Cardiac muscle cell (in vitro differentiated cells and primary cell): ENCODE results near the gene RFX2. TPM values are rescaled to one million over a fixed set of nuclear protein-coding genes. Genes with fewer than 3 reads are reported as not detected.
A peak's percentile ranks its signal among the peaks of the same experiment; 100 is the strongest.

Experiments
- DNase-seq, 2 donors: peaks; one replicate each; pipeline versions ENCODE4 v3.0.0 to v3.0.0-alpha.2; 2010 to 2017; ENCODE audit warnings: low read depth in 1 of 2, low spot score in 1 of 2
- H3K27ac ChIP-seq: fragments of 200-600 bp; sonication (generic); 2 replicates; pipeline ENCODE4 v1.5.1; 2016
- H3K27me3 ChIP-seq: fragments of 200-600 bp; sonication (generic); 2 replicates; pipeline ENCODE4 v1.6.0; 2016; ENCODE audit warnings: control low read depth
- H3K36me3 ChIP-seq: fragments of 200-600 bp; sonication (generic); 2 replicates; pipeline ENCODE4 v1.5.1; 2016; ENCODE audit warnings: control low read depth
- H3K4me1 ChIP-seq: fragments of 200-600 bp; sonication (generic); 2 replicates; pipeline ENCODE4 v1.8.1; 2017; ENCODE audit warnings: low read depth, mild to moderate bottlenecking, mixed run types
- H3K4me3 ChIP-seq: fragments of 200-600 bp; sonication (generic); 2 replicates; pipeline ENCODE4 v1.5.1; 2016; ENCODE audit warnings: mild to moderate bottlenecking
- H3K9me3 ChIP-seq: fragments of 200-600 bp; sonication (generic); 2 replicates; pipeline ENCODE4 v1.5.1; 2017; ENCODE audit warnings: low read depth, mild to moderate bottlenecking, control low read depth
- polyA plus RNA-seq: library from polyadenylated mRNA; unstranded; fragments of >200 nt; fragmentation: Nextera tagmentation; extraction: Ambion mirVana; gene quantifications from 2 replicates; pipeline ENCODE4 v1.2.1, GENCODE V29; 2016
- total RNA-seq: library from RNA; depleted of rRNA; stranded (reverse); fragments of >200 nt; gene quantifications from 2 replicates; pipeline ENCODE4 v1.2.3, GENCODE V29; 2016
- TF ChIP-seq, protein P1 (sequence below): IDR thresholded peaks from 2 replicates; pipeline ENCODE4 v1.5.1; 2012; ENCODE audit warnings: low read depth, mild to moderate bottlenecking, low read length

RFX2 gene
- total and polyA plus RNA-seq, 2 experiments from 2014 or later = 3.0 to 3.9 TPM

DNA sequence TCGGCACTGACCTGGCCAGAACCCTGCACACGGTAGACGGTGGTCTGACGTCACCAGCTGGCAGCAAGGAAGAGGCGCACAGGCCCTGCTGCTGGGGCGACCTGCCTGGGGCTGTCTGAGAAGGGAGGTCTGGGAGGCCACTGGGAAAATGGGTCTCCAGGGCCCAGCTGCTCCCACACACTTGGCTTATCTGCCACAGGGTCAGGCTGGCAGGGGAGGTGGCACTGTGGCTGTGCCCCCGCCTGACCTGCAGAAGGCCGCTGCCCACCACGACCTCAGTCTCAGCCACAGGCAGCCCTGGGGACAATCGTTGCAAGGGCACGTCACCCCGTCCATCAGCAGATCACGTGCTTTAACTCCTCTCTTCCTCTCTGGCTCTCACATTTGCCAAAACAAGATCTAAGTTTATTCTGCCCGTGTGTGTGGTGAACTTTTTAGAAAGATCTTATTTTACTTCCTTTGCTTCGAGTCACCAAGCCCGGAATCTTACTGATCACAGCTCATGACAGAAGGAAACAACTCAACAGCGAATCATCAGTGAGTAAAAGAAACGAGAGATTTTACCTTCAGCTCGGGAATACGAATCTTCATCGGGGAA is 87.1 kb downstream of the RFX2 start:
- no peak overlapping the region for H3K27ac ChIP-seq
- TF ChIP-seq, protein P1, sequence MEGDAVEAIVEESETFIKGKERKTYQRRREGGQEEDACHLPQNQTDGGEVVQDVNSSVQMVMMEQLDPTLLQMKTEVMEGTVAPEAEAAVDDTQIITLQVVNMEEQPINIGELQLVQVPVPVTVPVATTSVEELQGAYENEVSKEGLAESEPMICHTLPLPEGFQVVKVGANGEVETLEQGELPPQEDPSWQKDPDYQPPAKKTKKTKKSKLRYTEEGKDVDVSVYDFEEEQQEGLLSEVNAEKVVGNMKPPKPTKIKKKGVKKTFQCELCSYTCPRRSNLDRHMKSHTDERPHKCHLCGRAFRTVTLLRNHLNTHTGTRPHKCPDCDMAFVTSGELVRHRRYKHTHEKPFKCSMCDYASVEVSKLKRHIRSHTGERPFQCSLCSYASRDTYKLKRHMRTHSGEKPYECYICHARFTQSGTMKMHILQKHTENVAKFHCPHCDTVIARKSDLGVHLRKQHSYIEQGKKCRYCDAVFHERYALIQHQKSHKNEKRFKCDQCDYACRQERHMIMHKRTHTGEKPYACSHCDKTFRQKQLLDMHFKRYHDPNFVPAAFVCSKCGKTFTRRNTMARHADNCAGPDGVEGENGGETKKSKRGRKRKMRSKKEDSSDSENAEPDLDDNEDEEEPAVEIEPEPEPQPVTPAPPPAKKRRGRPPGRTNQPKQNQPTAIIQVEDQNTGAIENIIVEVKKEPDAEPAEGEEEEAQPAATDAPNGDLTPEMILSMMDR = no peak
- no peaks in the 10 kb centered on the region for H3K36me3 ChIP-seq
- no peaks in the 10 kb centered on the region for H3K27me3 ChIP-seq
- no peaks in the 10 kb centered on the region for H3K9me3 ChIP-seq
- H3K4me3 ChIP-seq = no peak overlapping the region
- peak in 1 of 2 donors; percentile 57 for DNase-seq
- no peaks in the 10 kb centered on the region for H3K4me1 ChIP-seq

DNA sequence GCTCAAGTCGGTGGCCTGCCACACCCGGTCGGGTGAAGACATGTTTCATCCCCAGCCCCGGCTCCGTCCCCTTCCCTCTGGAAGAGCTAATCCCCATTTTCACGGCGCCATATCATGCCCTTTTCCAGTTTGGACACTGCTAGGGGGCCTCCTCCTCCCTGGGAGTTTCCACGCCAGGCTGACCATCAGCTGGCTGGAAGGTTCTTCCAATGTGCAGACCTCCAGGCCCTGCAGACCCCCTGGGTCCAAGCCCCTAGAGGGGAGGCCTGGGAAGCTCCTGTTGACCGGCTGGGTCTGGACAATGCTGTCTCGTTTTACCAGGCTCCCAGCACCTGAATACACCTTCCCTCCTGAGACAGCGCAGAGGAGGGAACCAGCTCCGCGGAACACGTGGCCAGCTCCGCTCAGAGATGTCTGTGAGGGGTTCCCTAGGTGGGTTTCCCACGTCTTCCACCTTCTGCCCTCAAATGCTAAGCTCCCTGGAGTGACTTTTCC is 87.7 kb downstream of the RFX2 start:
- H3K4me3 ChIP-seq = no peak overlapping the region
- no peak overlapping the region for H3K27ac ChIP-seq
- no peaks in the 10 kb centered on the region for H3K27me3 ChIP-seq
- DNase-seq = no peak
- no peaks in the 10 kb centered on the region for H3K36me3 ChIP-seq
- H3K4me1 ChIP-seq = no peaks in the 10 kb centered on the region
- TF ChIP-seq, protein P1 = no peak
- H3K9me3 ChIP-seq = no peaks in the 10 kb centered on the region

DNA sequence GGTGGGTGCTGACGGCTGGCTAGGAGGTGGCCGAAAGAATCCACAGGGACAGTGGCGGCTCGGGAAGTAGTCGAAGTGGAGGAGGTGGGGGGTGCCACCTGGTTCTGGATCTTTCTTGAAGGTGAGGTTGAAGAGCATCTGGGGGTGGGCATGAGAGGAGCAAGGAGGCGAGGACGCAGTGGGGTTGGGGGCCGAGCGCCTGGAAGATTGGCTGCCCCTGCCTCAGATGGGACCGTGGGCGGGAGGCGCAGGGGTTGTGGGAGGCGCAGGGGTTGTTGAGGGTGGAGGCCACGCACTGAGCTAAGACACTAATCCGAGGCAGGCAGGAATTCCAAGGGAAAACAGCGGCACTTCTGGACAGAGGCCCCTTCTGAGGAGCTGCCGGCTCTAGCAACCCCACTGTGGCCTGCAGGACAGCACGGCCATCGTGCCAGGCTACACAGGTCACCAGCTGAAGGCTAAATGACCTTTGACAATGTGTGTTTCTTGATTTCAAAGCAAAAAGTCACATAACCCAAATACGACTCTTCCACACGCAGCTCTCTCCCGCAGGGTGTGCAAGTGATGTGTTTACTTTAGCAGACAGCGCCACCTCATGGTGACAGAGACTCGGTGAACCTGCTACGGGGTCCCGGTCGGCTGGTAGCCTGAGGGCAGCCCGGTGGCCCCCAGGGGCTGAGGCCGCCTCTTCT is 88.3 kb downstream of the RFX2 start:
- no peaks in the 10 kb centered on the region for H3K4me1 ChIP-seq
- no peaks in the 10 kb centered on the region for H3K36me3 ChIP-seq
- TF ChIP-seq, protein P1 = peak; percentile 73
- H3K27me3 ChIP-seq = no peaks in the 10 kb centered on the region
- peak; percentile 90 for DNase-seq
- H3K9me3 ChIP-seq = no peaks in the 10 kb centered on the region
- no peak overlapping the region for H3K4me3 ChIP-seq
- no peak overlapping the region for H3K27ac ChIP-seq

DNA sequence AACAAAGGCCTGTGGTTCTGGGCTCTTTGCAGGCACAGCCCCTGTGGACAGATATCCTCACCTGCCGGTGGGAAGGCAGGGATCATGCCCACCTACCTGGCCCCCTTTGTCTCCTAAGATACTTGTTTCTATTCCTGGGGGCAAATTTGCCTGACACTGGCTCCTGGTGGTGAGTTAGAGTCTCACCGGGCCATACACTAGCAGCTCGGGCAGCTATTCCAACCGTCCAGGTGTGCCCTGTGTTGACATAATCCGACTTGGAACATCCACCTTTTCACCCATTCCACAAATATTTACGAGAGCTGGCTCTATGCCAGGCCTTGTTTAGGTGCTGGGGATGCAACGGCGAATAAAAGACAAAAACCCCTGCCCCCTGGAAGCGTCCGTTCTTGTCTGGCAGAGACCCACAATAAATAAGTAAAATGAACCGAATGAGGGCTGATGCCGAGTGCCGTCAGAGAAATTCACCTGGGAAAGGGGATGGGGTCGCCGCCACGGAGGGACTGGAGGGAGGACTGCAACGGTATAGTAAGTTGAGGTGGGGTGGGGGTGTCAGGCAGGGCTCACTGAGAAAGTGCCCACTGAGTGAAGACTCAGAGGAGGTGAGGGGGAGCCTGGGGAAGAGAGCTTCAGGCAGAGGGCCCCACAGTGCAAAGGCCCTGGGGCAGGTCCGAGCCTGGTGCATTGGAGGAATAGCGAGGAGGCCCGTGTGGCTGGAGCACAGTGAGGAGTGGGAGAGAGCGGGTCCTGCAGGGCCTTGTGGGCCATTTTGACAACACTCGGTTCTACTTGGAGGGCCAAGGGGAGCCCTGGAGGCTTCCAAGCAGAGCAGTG is 89.1 kb downstream of the RFX2 start:
- Histone ChIP-seq H3K4me1 (no peaks in the 10 kb centered on the region), H3K4me3 (no peak overlapping the region), H3K27me3 (no peaks in the 10 kb centered on the region), H3K27ac (no peak overlapping the region), H3K9me3 (no peaks in the 10 kb centered on the region), H3K36me3 (no peaks in the 10 kb centered on the region)
- TF ChIP-seq, protein P1 = peak; percentile 5
- DNase-seq = no peak

DNA sequence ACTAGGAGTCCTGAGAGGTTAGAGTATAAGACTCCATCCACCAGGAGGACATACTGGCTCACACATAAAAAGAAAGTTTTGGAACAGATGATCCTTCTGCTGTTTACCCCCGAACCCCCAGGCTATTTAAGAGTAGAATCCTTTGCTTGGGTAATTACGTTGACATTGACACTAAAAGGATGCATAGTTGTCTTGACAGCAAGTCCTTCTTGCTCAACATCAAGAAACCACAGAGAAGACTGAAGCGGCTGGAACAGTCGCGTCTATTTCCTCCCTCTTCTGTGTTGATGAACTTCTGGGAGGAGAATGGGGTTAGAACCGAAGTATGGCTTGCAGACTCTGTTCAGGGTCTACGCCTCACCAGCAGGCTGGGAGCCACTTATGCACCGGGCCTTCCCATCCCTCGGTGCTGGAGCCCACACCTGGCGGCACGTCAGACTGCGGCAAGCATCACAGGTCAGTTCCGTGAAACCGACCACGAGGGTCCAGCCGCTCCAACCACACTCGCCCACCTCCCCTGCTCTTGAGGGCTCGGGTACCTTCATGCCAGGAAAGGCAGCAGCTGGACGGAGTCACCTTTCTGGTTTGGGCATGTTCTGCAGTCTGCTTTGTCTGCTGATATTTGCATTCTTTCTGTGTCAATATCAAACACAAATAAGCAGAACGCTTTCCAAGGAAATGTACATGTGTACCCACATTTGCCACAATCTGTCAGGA is 90.0 kb downstream of the RFX2 start:
- no peaks in the 10 kb centered on the region for H3K4me1 ChIP-seq
- H3K9me3 ChIP-seq = no peaks in the 10 kb centered on the region
- no peaks in the 10 kb centered on the region for H3K36me3 ChIP-seq
- DNase-seq = peak in 1 of 2 donors; percentile 50
- TF ChIP-seq, protein P1 = no peak
- H3K27ac ChIP-seq = no peak overlapping the region
- H3K27me3 ChIP-seq = no peaks in the 10 kb centered on the region
- H3K4me3 ChIP-seq = no peak overlapping the region
